Measurements from ENCODE around the gene SYCE3.
"Not testable (repeated sequence)": the region's sequence is repeated elsewhere in the genome, so short reads cannot be mapped to it uniquely, and the experiment has no call there.

DNA sequence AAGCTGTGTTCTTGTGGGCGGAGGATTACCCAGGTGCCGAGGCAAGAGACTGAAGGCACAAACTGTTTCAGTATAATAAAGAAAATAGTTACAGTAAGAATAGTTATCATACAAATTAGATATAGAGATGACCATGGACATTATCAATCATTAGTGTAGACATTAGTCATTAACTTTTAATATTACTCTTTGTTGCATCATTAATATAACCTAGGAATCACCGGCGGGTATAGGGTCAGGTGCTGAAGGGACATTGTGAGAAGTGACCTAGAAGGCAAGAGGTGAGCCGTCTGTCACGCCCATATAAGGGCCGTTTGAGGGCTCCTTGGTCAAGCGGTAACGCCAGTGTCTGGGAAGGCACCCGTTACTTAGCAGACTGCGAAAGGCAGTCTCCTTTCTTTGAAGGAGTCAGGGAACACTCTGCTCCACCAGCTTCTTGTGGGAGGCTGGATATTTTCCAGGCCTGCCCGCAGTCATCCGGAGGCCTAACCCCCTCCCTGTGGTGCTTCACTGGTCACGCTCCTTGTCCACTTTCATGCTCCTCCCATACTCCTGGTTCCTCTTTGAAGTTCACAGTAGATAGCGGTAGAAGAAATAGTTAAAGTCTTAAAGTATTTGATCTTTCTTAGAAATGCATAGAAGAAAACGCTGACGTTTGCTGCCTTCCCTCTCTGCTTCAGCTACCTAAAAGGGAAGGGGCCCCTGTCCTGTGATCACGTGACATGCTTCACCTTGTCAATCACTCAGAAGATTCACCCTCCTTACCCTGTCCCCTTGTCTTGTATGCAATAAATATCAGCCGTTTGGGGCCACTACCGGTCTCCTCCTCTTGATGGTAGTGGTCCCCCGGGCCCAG lies 28.6 kb downstream of the SYCE3 start:
- not testable (repeated sequence) for TF ChIP-seq POLR2A (IDR thresholded peaks at IDR 0.05; ENCODE audit: low read length); GATA1 (IDR thresholded peaks at IDR 0.05; ENCODE audit: low read depth, low read length)

Data from erythroblast (primary cell).